Stimulated activated naive CD8-positive, alpha-beta T cell treated with anti-CD3 and anti-CD28 coated beads, Interleukin-15, Interleukin-2, amounts not matched to agents 100 ng/mL and 50 ng/mL, for 24 hours (primary cell): ENCODE results near the gene MAP1A.
A peak's percentile ranks its signal among the peaks of the same experiment; 100 is the strongest.

Source experiments
- H3K27ac Mint-ChIP-seq: one replicate; pipeline ENCODE4 v1.8.0; 2021; ENCODE audit warnings: mild to moderate bottlenecking, mixed read lengths
- H3K27me3 Mint-ChIP-seq: one replicate; pipeline ENCODE4 v1.8.0; 2021; ENCODE audit warnings: mixed read lengths
- H3K36me3 Mint-ChIP-seq: one replicate; pipeline ENCODE4 v1.8.0; 2021; ENCODE audit warnings: low read depth, mixed read lengths
- H3K4me1 Mint-ChIP-seq: one replicate; pipeline ENCODE4 v1.8.0; 2021; ENCODE audit warnings: low read depth, mixed read lengths
- H3K4me3 Mint-ChIP-seq: one replicate; pipeline ENCODE4 v1.8.0; 2021; ENCODE audit warnings: mild to moderate bottlenecking, mixed read lengths
- H3K9me3 Mint-ChIP-seq: one replicate; pipeline ENCODE4 v1.8.0; 2021; ENCODE audit warnings: mixed read lengths

The MAP1A gene

DNA sequence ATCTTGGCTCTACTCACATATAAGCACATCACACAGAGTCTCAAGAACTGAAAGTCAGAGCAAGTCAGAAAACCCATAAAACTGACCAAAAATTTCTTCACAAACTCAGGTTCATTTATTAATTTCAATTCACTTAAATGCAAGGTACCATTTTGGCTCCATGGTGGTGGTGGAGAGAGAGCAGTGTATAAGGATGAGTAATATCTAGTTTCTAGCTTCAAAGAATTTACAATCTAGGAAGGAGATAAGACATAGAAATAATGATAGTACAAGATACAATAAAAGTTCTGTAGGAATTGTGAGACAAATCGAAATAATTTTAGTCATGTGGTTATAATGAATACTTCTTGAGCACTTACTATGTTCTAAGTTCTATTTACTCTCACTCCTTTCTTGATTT, 17.8 kb upstream of the MAP1A start:
- no peaks in the 10 kb centered on the region for H3K36me3 Mint-ChIP-seq
- H3K27me3 Mint-ChIP-seq, result no peaks in the 10 kb centered on the region
- no peak overlapping the region for H3K4me3 Mint-ChIP-seq
- no peak overlapping the region for H3K27ac Mint-ChIP-seq
- no peaks in the 10 kb centered on the region for H3K4me1 Mint-ChIP-seq
- H3K9me3 Mint-ChIP-seq, result no peaks in the 10 kb centered on the region

GRCh38 chr15:43505738-43506137, 11.7 kb upstream of the MAP1A start:
- peaks cover 15% of the 10 kb centered on the region for H3K4me1 Mint-ChIP-seq
- no peak overlapping the region for H3K27ac Mint-ChIP-seq
- no peaks in the 10 kb centered on the region for H3K27me3 Mint-ChIP-seq
- H3K36me3 Mint-ChIP-seq, result no peaks in the 10 kb centered on the region
- H3K9me3 Mint-ChIP-seq, result no peaks in the 10 kb centered on the region
- H3K4me3 Mint-ChIP-seq, result no peak overlapping the region

DNA sequence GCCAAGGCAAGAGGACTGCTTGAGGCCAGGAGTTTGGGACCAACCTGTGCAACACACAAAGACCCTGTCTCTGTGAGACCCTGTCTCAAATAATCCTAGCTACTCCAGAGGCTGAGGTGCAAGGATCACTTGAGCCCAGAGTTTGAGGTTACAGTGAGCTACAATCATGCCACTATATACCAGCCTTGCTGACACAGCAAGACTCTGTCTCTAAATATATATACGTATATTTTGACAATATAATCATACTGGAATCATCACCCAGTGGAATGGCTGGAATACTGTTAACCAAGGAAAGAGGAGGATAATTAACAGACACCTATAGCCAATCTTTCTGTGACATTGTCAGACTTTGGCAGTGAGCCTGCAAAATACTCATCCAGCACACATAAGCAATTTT, 9.0 kb upstream of the MAP1A start:
- H3K36me3 Mint-ChIP-seq, result no peaks in the 10 kb centered on the region
- H3K27me3 Mint-ChIP-seq, result peaks cover 5% of the 10 kb centered on the region
- no peak overlapping the region for H3K4me3 Mint-ChIP-seq
- peaks cover 24% of the 10 kb centered on the region for H3K4me1 Mint-ChIP-seq
- H3K27ac Mint-ChIP-seq, result no peak overlapping the region
- H3K9me3 Mint-ChIP-seq, result no peaks in the 10 kb centered on the region

DNA sequence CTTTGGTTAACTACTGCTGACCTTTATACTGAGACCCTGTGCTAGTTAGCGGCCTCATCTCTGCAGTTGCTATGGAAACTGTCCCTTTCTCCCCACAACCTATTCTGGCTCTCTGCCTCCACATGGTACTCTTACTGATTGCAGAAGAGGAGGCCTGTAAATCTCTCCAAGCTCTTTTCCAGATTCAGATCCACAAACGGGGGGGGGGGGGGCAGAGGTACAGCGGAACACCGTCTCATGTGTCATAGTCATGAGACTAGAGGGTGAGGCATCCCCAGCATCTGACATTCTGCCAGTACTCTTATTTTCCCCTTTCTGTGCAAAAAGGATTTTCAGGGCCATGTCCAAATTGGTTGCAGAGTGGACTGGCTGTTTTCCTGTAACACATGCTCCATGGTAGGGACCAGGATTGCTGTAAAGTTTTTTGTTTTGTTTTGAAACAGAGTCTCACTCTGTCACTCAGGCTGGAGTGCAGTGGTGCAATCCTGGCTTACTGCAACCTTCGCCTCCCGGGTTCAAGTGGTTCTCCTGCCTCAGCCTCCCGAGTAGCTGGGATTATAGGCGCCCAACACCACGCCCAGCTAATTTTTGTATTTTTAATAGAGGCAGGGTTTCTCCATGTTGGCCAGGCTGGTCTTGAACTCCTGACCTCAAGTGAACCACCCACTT, 8.3 kb upstream of the MAP1A start:
- peaks cover 30% of the 10 kb centered on the region for H3K4me1 Mint-ChIP-seq
- no peak overlapping the region for H3K27ac Mint-ChIP-seq
- H3K9me3 Mint-ChIP-seq, result no peaks in the 10 kb centered on the region
- peaks cover 5% of the 10 kb centered on the region for H3K27me3 Mint-ChIP-seq
- no peaks in the 10 kb centered on the region for H3K36me3 Mint-ChIP-seq
- H3K4me3 Mint-ChIP-seq, result peak overlapping the region; percentile 90

- Mint-ChIP-seq H3K4me1 (peaks cover 34% of the 10 kb centered on the region), H3K27ac (peak overlapping the region; percentile 45), H3K27me3 (peaks cover 5% of the 10 kb centered on the region), H3K36me3 (no peaks in the 10 kb centered on the region), H3K4me3 (peak overlapping the region; percentile 90), H3K9me3 (no peaks in the 10 kb centered on the region)
These were observed 7.7 kb upstream of the MAP1A start for GRCh38 chr15:43509660-43510199.

- H3K4me3 Mint-ChIP-seq, result peak overlapping the region; percentile 90
- H3K4me1 Mint-ChIP-seq, result peaks cover 34% of the 10 kb centered on the region
These were observed 7.0 kb upstream of the MAP1A start for GRCh38 chr15:43510200-43511011.

DNA sequence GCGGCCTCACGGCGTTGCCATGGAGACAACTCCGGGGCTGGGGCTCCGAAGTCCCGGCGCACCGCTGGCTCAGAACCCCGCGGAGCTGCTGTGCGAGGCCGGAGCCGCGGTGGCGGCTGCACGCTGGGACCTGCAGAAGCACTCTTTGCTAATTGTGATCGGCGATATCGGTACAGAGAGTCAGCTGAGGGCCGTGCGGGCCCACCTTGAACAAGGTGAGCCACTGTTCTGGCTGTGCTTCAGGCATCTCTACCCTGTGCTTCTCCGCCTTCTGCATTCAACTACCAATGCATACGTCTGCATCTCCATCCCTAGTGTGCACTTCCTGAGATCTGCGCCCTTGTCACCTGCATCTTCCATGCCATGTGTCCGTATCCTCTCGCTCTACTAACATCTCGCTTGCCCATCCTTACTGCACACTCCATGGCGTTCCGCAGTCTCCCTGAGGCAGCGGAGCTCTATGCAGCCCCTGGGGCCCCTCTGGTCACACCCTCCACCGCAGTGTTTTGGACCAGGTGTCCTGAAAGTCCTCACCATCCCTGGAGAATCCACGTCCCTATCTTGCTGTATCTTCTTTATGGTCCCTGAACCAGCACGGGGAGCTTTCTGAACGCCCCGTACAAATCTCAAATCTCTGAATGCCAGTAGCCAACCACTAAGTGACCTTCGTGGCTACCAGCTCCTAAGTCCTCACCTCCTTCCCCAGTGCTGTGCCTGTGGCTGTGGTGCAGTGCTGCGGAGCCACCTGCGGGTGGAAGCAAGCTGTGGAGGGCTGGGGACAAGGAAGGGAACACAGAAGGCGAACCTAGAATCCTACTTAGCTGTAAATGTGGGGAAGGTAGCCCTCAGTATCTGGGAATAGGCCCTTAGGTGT, 6.2 kb upstream of the MAP1A start:
- peaks cover 11% of the 10 kb centered on the region for H3K27me3 Mint-ChIP-seq
- H3K36me3 Mint-ChIP-seq, result no peaks in the 10 kb centered on the region
- peak overlapping the region; percentile 90 for H3K4me3 Mint-ChIP-seq
- H3K27ac Mint-ChIP-seq, result peak overlapping the region; percentile 78
- H3K4me1 Mint-ChIP-seq, result peaks cover 40% of the 10 kb centered on the region
- H3K9me3 Mint-ChIP-seq, result no peaks in the 10 kb centered on the region

More at GRCh38 chr15:43510200-43511011, 7.0 kb upstream of the MAP1A start:
- H3K36me3 Mint-ChIP-seq, result no peaks in the 10 kb centered on the region
- H3K9me3 Mint-ChIP-seq, result no peaks in the 10 kb centered on the region
- peaks cover 7% of the 10 kb centered on the region for H3K27me3 Mint-ChIP-seq
- H3K27ac Mint-ChIP-seq, result peak overlapping the region; percentile 89

GRCh38 chr15:43513550-43513949, 3.9 kb upstream of the MAP1A start:
- Mint-ChIP-seq H3K27ac (no peak overlapping the region), H3K9me3 (no peaks in the 10 kb centered on the region), H3K36me3 (no peaks in the 10 kb centered on the region), H3K4me3 (no peak overlapping the region), H3K27me3 (peaks cover 22% of the 10 kb centered on the region), H3K4me1 (peaks cover 61% of the 10 kb centered on the region)

DNA sequence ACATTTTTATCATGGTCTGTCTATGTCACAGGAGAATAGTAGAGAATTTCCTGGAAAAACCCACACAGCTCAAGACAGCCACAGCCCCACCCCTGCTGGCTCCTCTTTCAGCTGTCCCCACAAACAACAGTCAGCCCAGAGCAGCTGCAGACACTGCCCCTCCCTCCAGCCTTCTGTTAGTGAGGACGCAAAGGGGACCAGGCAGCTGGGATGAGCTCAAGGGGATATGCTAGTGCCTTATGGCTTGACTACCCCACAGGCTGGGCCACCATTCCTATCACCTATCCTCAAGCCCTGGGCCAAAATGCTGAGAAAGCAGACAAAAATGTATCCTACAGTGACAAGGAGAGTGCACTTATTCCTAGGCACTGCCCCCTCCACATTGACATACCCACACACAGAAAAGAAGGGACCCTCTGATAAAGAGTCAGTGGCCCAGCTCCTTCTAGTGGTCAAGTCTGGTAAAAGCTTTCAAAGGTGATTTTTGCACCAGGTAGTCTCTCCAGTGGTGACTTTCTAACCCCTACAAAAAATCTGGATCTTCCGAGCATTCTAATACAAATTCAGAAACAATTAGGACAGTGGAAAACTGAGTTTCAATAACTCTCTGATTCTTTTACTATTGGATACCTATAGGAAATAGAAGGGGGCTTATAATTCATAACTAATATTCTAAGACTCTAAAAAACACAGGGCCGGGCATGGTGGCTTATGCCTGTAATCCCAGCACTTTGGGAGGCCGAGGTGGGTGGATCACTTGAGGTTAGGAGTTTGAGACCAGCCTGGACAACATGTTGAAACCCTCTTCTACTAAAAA, 3.0 kb upstream of the MAP1A start:
- Mint-ChIP-seq H3K9me3 (no peaks in the 10 kb centered on the region), H3K36me3 (no peaks in the 10 kb centered on the region), H3K27ac (no peak overlapping the region), H3K4me3 (no peak overlapping the region), H3K27me3 (peaks cover 22% of the 10 kb centered on the region), H3K4me1 (peaks cover 60% of the 10 kb centered on the region)

- Mint-ChIP-seq H3K4me3 (no peak overlapping the region), H3K27me3 (peaks cover 22% of the 10 kb centered on the region)
These were observed 1.7 kb upstream of the MAP1A start for GRCh38 chr15:43515741-43516140.

GRCh38 chr15:43516185-43516584, 1.2 kb upstream of the MAP1A start:
- Mint-ChIP-seq H3K9me3 (no peaks in the 10 kb centered on the region), H3K4me3 (no peak overlapping the region), H3K4me1 (peaks cover 45% of the 10 kb centered on the region), H3K27ac (no peak overlapping the region), H3K27me3 (peaks cover 22% of the 10 kb centered on the region), H3K36me3 (no peaks in the 10 kb centered on the region)

More at GRCh38 chr15:43515741-43516140, 1.7 kb upstream of the MAP1A start:
- H3K27ac Mint-ChIP-seq, result no peak overlapping the region
- peaks cover 49% of the 10 kb centered on the region for H3K4me1 Mint-ChIP-seq
- no peaks in the 10 kb centered on the region for H3K9me3 Mint-ChIP-seq
- no peaks in the 10 kb centered on the region for H3K36me3 Mint-ChIP-seq

DNA sequence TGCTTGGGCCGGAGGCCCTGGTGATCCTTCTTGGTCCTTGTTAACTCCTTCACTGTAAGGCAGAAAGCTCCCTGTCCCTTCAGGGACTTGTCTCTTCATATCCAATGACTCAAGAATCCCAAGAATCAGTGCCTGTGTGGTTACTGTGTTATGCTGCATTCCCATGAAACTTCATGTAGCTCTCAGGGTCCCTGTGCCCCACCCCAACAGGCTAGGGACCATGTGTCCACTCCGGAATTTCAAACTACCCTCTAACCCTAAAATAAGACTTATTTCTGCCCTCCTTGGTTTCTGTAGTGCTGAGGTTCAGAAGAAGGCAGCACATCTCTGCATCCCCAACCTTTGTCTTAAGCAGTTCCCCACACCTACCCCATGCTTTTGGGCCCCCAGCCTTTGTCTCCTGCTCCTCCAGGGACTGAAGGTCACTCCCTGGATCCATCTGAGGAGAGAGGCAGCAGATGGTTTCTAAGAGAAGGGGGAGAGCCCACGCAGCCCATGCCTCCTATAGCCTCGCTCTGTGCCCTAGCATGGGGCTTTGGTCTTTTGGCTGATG, 531 bp upstream of the MAP1A start:
- peak overlapping the region; percentile 17 for H3K27ac Mint-ChIP-seq
- peaks cover 22% of the 10 kb centered on the region for H3K27me3 Mint-ChIP-seq
- peaks cover 40% of the 10 kb centered on the region for H3K4me1 Mint-ChIP-seq

DNA sequence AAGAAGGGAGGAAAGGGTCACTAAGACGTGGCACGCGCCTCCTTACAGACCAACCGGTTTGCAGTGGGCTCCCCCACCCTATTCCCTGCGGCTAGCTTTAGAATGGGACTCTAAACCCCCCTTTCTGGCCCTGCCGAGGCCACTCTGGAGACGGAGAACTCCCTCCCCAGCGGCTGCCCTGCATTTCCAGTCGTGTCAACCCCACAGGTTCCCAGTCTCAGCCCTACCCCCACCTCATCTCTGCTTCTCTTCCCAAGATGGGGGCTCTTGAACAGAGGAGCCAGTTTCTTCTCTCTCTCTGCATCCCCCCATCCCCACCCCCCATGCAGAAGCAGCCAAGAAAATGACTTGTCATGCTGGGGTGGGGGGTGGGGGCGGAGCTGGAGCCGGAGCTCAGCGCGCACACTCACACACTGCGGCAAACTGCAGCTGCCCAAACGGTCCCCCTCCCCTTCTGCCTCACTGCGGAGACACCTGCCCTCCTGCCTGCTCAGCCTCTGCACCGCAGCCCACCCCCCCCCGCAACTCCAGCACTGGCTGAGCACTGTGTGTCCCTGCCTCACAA, 871 bp downstream of the MAP1A start:
- peaks cover 40% of the 10 kb centered on the region for H3K4me1 Mint-ChIP-seq
- H3K9me3 Mint-ChIP-seq, result no peaks in the 10 kb centered on the region
- peak overlapping the region; percentile 59 for H3K4me3 Mint-ChIP-seq
- peak overlapping the region; percentile 37 for H3K27ac Mint-ChIP-seq
- peaks cover 17% of the 10 kb centered on the region for H3K27me3 Mint-ChIP-seq
- no peaks in the 10 kb centered on the region for H3K36me3 Mint-ChIP-seq

More for the DNA sequence above, 531 bp upstream of the MAP1A start:
- Mint-ChIP-seq H3K9me3 (no peaks in the 10 kb centered on the region), H3K4me3 (no peak overlapping the region), H3K36me3 (no peaks in the 10 kb centered on the region)
